Activated naive CD4-positive, alpha-beta T cell treated with anti-CD3 and anti-CD28 coated beads, Interleukin-2, amount 10 ng/mL, durations not matched to agents 7 days and 5 days (primary cell): ENCODE results near the gene BID.

ENCODE experiments used
- CTCF ChIA-PET: fragments of 350-600 bp; sonication (Branson Sonifier 250); formaldehyde crosslinking; loops from one replicate; lab custom pipeline; 2021; ENCODE audit warnings: antibody characterized with exemption; lab: Charles Lee
- DNase-seq: peaks from one replicate; pipeline ENCODE4 v3.0.0-alpha.2; 2020
- H3K27ac Mint-ChIP-seq: one replicate; pipeline ENCODE4 v1.8.0; 2021; ENCODE audit warnings: mild to moderate bottlenecking, moderate library complexity, mixed read lengths
- H3K27me3 Mint-ChIP-seq: one replicate; pipeline ENCODE4 v1.8.0; 2021; ENCODE audit warnings: mild to moderate bottlenecking, mixed read lengths
- H3K36me3 Mint-ChIP-seq: one replicate; pipeline ENCODE4 v1.8.0; 2021; ENCODE audit warnings: mixed read lengths
- H3K4me1 Mint-ChIP-seq: one replicate; pipeline ENCODE4 v1.8.0; 2021; ENCODE audit warnings: mixed read lengths
- H3K4me3 Mint-ChIP-seq: one replicate; pipeline ENCODE4 v1.8.0; 2021; ENCODE audit warnings: mild to moderate bottlenecking, moderate library complexity, mixed read lengths
- H3K9me3 Mint-ChIP-seq: one replicate; pipeline ENCODE4 v1.8.0; 2021; ENCODE audit warnings: mixed read lengths

The BID gene

DNA sequence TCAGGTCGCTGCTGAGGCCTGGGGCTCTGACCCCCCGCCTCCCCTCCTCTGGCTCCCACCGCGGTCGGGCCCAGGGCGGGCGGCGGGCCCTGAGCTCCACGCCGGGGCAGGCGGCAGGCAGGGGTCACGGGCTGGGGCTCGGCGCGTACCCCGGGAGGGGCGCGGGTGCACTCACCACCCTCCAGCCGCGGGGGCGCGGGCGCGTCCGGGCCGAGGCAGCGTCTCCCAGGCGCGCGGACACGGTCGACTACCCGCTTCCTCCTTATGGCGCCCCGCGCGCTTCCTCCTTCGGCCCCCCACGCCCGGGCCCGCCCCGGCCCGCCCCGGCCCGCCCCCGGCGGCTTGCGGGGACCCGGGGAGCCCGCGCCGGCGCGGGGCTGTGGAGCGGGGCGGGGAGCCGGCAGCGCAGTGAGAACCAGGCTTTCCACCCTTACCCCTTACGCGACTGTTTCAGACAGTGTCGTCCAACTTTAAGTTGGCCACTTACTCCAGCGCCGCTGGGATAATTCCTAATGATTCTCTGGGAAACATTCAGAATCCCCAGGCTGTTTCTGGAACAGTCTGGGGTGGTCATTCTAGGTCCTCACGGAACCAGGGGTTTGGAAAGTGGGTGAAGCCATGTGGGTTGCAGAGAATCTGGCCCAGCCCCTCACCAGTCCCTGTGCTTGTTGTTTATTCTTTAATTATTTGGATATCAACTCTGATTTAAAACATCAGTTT is at the start of gene BID:
TSS of gene BID (minus strand) at position 264 of the 720 bp plus-strand sequence. CDS start 24,353 bp downstream, outside the sequence.
- H3K9me3 Mint-ChIP-seq, result no peaks in the 10 kb centered on the region
- H3K4me3 Mint-ChIP-seq, result peak within 1 kb of the TSS; percentile 86
- H3K36me3 Mint-ChIP-seq, result peaks cover 24% of the 10 kb centered on the region
- CTCF ChIA-PET, result interaction anchor here (1.0 to 2.2 kb wide), 4 partner anchors 10 to 32 kb away, joined by 3 to 8 read pairs (median 6); no protein-coding TSS in a partner anchor
- H3K27me3 Mint-ChIP-seq, result peaks cover 28% of the 10 kb centered on the region
- peak within 1 kb of the TSS; percentile 98 for H3K27ac Mint-ChIP-seq
- peak; percentile 69 for DNase-seq
- peaks cover 81% of the 10 kb centered on the region for H3K4me1 Mint-ChIP-seq

DNA sequence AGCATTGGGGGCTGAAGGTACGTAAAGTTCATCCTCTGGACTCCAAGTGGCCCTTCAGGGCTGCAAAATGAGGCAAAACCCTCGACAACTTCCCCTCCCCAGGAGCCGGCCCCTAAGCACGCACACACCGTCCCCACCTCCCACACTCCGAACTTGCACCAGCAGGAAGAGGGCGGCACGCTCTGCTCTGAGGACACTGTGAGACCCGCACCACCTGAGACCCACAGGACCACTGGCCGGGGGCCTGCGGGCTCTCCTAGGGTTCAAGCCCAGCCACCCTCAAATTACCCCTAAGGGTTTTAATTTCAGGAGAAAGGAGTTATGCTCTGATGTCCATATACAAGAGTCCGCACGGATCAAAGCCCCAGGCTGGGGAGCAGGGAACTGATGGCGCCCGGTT is 49.7 kb upstream of the BID start:
- H3K27me3 Mint-ChIP-seq, result no peaks in the 10 kb centered on the region
- CTCF ChIA-PET, result no interaction called here
- H3K27ac Mint-ChIP-seq, result no peak overlapping the region
- no peaks in the 10 kb centered on the region for H3K9me3 Mint-ChIP-seq
- H3K36me3 Mint-ChIP-seq, result no peaks in the 10 kb centered on the region
- H3K4me3 Mint-ChIP-seq, result no peak overlapping the region
- no peaks in the 10 kb centered on the region for H3K4me1 Mint-ChIP-seq
- DNase-seq, result no peak

DNA sequence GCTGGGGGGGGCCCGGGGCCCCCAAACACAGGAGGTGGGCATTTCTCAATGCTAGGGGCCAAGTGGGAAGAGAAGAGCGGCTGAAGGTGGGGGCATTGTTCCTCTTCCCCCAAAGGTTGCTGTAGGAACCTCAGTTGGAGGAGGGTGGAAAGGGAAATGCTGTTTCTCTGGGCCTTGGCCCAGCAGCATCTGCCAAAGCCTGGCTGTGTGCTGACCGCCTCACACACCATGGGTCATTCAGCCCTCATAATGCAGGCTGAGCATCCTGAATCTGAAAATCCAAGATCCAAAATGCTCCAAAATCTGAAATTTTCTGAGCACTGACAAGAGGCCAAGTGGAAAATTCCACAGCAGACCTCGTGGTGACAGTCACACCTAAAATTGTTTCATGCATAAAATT is 49.0 kb upstream of the BID start:
- CTCF ChIA-PET, result no interaction called here
- DNase-seq, result no peak
- H3K9me3 Mint-ChIP-seq, result no peaks in the 10 kb centered on the region

DNA sequence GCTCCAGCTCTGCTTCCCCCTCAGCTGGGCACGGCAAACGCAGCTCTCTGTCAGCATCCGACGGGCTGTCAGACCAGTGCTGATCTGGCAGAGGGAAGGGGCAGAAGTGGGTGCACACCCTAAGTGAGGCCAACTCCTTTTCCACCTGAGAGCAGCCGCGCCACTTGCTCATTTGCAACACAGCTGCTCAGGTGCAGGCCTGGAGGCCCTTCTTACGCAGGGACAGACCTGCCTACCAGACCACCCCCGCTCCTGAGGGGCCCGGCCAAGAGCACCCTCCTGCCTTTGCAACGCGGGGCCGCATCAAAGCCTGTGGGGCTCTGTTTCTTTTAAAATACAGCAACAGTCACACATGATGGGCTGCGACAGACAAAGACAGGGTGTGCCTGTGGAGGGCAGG is 47.8 kb upstream of the BID start:
- Mint-ChIP-seq H3K9me3 (no peaks in the 10 kb centered on the region), H3K4me3 (no peak overlapping the region), H3K36me3 (no peaks in the 10 kb centered on the region), H3K4me1 (no peaks in the 10 kb centered on the region), H3K27me3 (no peaks in the 10 kb centered on the region), H3K27ac (peak overlapping the region; percentile 49)
- no peak for DNase-seq
- CTCF ChIA-PET, result no interaction called here

More for the DNA sequence above, 49.0 kb upstream of the BID start:
- H3K36me3 Mint-ChIP-seq, result no peaks in the 10 kb centered on the region
- H3K27ac Mint-ChIP-seq, result no peak overlapping the region
- H3K27me3 Mint-ChIP-seq, result no peaks in the 10 kb centered on the region
- no peaks in the 10 kb centered on the region for H3K4me1 Mint-ChIP-seq
- H3K4me3 Mint-ChIP-seq, result no peak overlapping the region

DNA sequence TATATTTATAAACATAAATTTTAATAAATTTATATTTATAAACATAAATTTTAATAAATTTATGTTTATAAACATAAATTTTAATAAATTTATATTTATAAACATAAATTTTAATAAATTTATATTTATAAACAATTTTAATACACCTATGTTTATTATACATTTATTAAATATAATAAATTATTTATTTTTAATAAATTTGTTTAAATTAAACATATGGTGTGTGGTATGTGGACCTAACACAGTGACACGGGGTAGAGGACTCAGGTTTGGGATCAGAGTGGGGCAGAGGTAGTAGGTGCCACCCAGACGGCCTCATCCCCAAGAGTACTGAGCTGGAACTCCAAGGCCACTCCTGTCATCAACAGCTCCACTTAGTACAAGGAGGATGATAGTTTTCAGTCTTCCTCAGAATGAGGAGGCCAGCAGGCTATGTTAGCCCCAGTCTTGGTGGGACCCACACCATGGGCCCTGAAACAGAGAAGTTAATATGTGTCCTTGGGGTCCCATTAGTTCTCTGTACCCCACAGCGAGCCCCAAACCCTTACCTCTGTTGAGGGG is 46.7 kb upstream of the BID start:
- H3K36me3 Mint-ChIP-seq, result no peaks in the 10 kb centered on the region
- H3K27me3 Mint-ChIP-seq, result no peaks in the 10 kb centered on the region
- H3K4me1 Mint-ChIP-seq, result no peaks in the 10 kb centered on the region
- CTCF ChIA-PET, result no interaction called here
- no peak overlapping the region for H3K27ac Mint-ChIP-seq
- no peaks in the 10 kb centered on the region for H3K9me3 Mint-ChIP-seq
- H3K4me3 Mint-ChIP-seq, result no peak overlapping the region
- DNase-seq, result no peak

DNA sequence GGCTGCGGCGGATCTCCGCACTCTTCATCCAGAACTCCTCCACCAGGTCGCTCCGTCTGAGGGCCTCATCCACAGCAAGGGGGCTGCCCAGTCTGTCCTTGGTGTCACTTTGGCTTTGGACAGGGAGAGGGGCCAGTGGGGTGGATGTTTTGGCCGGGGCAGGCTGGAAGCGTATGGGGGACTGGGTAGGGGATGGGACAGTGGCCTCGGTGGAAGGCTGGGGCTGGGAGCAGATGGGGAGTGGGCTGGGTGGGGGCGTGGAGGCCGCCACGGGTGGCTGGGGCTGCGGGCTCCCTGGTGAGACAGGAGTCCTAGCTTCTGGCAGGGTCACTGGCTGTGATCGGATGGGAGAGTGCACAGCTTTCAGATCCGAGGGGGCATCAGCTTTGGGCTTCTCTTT is 44.4 kb upstream of the BID start:
- CTCF ChIA-PET, result interaction anchor here (1.2 kb wide), 1 partner anchor 258 kb away, joined by 4 read pairs; no protein-coding TSS in a partner anchor
- Mint-ChIP-seq H3K27me3 (no peaks in the 10 kb centered on the region), H3K4me1 (no peaks in the 10 kb centered on the region), H3K36me3 (no peaks in the 10 kb centered on the region), H3K4me3 (no peak overlapping the region), H3K9me3 (no peaks in the 10 kb centered on the region), H3K27ac (no peak overlapping the region)
- DNase-seq, result no peak

DNA sequence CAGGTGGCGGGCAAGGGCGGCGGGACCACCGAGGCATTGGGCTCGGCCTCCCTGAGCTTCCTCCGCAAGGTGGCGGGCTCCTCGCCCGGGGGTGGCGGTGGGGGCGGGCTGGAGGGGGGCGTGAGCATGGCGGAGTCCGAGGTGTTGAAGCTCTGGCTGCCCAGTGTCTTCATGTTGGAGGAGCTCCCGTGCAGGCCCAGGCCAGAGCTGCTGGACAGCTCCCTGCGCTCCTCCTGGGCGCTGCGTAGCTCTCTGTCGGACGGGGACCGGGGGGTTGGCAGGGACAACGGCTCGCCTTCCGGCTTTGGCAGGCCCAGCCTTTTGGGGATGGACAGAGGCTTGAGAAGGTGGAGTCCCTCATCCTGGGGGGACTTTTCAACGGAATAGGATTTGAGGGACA is 43.9 kb upstream of the BID start:
- H3K4me3 Mint-ChIP-seq, result no peak overlapping the region
- H3K27ac Mint-ChIP-seq, result no peak overlapping the region
- no peaks in the 10 kb centered on the region for H3K9me3 Mint-ChIP-seq
- DNase-seq, result no peak
- H3K36me3 Mint-ChIP-seq, result no peaks in the 10 kb centered on the region
- H3K27me3 Mint-ChIP-seq, result no peaks in the 10 kb centered on the region
- CTCF ChIA-PET, result interaction anchor here (1.2 kb wide), 1 partner anchor 258 kb away, joined by 4 read pairs; no protein-coding TSS in a partner anchor
- no peaks in the 10 kb centered on the region for H3K4me1 Mint-ChIP-seq

DNA sequence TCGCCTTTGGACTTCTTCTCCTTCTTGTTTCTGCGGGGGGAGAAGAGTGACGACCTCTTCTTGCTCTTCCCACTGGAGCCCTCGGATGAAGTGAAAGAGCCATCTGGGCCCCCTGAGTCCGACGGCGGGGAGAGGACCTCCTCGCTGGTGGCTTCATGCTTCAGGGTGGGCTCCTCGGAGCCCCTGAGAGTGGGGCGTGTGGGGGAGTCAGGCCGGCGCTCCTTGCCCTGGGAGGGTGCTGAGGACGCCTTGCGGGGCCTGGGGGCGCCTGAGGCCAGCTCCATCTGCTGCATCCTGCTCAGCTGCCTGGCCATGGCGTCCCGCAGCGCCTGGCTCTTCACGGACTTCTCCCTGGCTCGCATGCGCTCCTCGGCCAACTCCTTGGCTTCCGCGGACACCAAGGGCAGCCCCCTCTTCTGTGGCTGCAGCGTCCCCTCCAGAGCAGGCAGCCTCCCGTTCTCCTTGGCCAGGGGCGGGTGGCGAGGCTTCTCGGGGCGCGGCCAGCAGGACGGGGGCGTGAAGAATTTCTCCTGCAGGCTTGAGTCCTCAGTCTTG is 43.3 kb upstream of the BID start:
- no peaks in the 10 kb centered on the region for H3K9me3 Mint-ChIP-seq
- no peak for DNase-seq
- no peak overlapping the region for H3K4me3 Mint-ChIP-seq
- no peaks in the 10 kb centered on the region for H3K36me3 Mint-ChIP-seq
- CTCF ChIA-PET, result interaction anchor here (1.1 kb wide), 1 partner anchor 13 kb away, joined by 4 read pairs; no protein-coding TSS in a partner anchor
- no peak overlapping the region for H3K27ac Mint-ChIP-seq
- H3K4me1 Mint-ChIP-seq, result no peaks in the 10 kb centered on the region
- no peaks in the 10 kb centered on the region for H3K27me3 Mint-ChIP-seq

DNA sequence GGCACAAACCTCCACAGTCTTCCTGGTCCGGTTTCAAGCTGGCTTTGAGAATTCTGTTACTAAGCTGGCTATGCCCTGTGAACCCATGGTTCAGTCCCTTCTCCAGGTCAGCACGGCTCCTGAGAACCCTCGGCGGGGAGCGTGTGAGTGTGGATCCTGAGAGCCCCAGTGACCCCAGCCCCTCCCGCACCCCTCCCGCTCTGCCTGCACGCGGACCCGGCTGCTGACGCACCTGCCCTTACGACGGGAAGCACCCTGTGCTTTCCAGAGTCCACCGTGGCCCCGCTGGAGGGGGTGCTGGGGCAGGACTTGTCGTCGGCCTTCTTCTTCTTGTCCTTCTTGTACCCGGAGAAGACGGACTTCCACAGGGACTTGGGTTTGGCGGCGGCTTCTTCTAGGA is 42.8 kb upstream of the BID start:
- H3K9me3 Mint-ChIP-seq, result no peaks in the 10 kb centered on the region
- H3K4me3 Mint-ChIP-seq, result no peak overlapping the region
- no peak for DNase-seq
- H3K36me3 Mint-ChIP-seq, result no peaks in the 10 kb centered on the region
- H3K27me3 Mint-ChIP-seq, result no peaks in the 10 kb centered on the region
- H3K27ac Mint-ChIP-seq, result no peak overlapping the region
- H3K4me1 Mint-ChIP-seq, result no peaks in the 10 kb centered on the region
- CTCF ChIA-PET, result interaction anchor here (1.1 kb wide), 1 partner anchor 13 kb away, joined by 4 read pairs; no protein-coding TSS in a partner anchor

DNA sequence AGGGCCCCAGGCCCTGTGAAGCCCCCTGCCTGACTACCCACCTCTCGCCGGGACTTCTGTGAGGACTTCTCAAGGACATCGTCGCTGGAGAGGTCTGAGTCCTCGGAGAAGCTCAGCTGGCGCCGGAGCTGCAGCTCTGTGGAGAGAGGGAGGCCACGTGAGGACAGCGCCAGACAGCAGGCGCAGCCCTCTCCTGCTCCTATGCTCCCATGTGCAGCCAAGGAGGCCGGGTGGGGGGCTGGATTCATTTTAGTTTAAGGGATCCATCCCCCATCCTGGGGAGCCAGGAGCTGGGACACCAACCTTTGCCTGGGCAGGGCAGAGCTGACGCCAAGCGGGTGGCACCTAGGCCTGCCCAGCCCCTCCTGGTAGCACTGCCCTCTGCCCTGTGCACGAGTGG is 42.4 kb upstream of the BID start:
- no peaks in the 10 kb centered on the region for H3K27me3 Mint-ChIP-seq
- no peaks in the 10 kb centered on the region for H3K36me3 Mint-ChIP-seq
- no peak overlapping the region for H3K27ac Mint-ChIP-seq
- no peak for DNase-seq
- H3K4me1 Mint-ChIP-seq, result no peaks in the 10 kb centered on the region
- H3K4me3 Mint-ChIP-seq, result no peak overlapping the region
- CTCF ChIA-PET, result interaction anchor here (0.6 to 1.1 kb wide), 2 partner anchors 14 to 339 kb away, joined by 3 to 4 read pairs; no protein-coding TSS in a partner anchor
- no peaks in the 10 kb centered on the region for H3K9me3 Mint-ChIP-seq

DNA sequence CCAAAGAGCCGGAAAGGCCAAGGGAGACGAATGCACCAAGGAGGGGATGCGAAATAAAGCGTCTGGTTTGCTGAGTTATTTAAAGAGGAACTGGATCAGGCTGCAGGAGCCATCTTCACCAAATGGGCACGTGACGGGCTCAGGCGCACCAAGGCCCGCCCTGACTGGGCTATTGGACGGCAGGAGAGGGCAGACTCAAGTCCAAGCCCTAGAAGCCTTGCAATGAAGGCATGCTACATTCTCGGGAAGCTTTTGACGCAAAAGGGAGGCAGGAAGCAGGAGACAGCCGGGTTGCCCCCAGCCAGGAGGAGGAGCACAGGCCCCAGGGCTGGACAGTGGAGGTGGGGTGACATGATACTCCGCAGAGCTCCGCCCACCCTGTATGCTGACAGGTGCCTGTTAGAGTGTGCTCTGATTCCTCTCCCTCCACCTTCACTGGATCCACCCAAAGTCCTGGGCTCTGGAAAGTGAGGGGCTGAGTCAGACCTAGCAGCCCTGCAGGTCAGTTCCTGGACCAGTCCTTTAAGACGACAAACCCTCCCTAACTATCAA is 41.5 kb upstream of the BID start:
- H3K27ac Mint-ChIP-seq, result no peak overlapping the region
- no peaks in the 10 kb centered on the region for H3K4me1 Mint-ChIP-seq
- no peaks in the 10 kb centered on the region for H3K36me3 Mint-ChIP-seq
- H3K27me3 Mint-ChIP-seq, result no peaks in the 10 kb centered on the region
- H3K9me3 Mint-ChIP-seq, result no peaks in the 10 kb centered on the region
- no peak for DNase-seq
- H3K4me3 Mint-ChIP-seq, result no peak overlapping the region
- CTCF ChIA-PET, result interaction anchor here (0.6 kb wide), 1 partner anchor 340 kb away, joined by 3 read pairs; no protein-coding TSS in a partner anchor

DNA sequence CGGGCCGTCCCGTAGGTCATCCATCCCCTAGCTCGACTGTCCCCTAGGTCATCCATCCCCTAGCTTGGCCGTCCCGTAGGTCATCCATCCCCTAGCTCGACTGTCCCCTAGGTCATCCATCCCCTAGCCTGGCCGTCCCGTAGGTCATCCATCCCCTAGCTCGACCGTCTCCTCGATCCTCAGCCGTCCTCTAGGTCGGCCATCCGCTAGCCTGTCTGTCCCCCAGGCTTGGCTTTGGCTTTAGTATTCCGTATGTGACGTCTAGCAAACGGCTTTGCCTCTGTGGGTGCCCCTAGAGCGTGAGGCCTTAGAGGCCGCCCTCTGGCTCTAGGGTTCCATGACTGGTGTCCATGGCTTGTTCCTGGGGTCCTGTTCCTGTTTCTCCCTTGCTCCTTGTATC is 40.6 kb upstream of the BID start:
- Mint-ChIP-seq H3K4me3 (no peak overlapping the region), H3K4me1 (no peaks in the 10 kb centered on the region)
- no peak for DNase-seq

DNA sequence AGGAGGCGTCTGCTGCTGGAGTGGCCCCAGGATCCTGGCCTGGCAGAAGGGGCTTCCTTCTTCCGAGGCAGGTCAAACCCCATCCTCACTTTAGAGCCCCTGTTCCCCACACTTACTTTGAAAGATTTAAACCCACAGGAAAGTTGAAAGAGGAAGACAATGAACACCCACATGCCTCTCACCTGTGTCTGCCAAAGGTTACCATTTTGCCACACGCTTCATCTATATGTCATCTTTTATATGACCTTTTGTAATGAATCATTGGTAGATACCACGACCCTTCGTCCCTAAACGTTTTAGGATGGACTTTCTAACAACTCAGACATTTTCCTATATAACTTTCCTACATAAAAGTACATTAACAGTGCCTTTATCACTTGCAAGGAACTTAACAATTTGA is 39.8 kb upstream of the BID start:
- H3K4me1 Mint-ChIP-seq, result no peaks in the 10 kb centered on the region
- CTCF ChIA-PET, result no interaction called here
- H3K27me3 Mint-ChIP-seq, result no peaks in the 10 kb centered on the region
- H3K36me3 Mint-ChIP-seq, result no peaks in the 10 kb centered on the region
- no peak for DNase-seq
- H3K9me3 Mint-ChIP-seq, result no peaks in the 10 kb centered on the region
- H3K4me3 Mint-ChIP-seq, result no peak overlapping the region
- no peak overlapping the region for H3K27ac Mint-ChIP-seq

More for the DNA sequence above, 40.6 kb upstream of the BID start:
- no peaks in the 10 kb centered on the region for H3K9me3 Mint-ChIP-seq
- H3K27me3 Mint-ChIP-seq, result no peaks in the 10 kb centered on the region
- CTCF ChIA-PET, result no interaction called here
- H3K36me3 Mint-ChIP-seq, result no peaks in the 10 kb centered on the region
- H3K27ac Mint-ChIP-seq, result no peak overlapping the region

DNA sequence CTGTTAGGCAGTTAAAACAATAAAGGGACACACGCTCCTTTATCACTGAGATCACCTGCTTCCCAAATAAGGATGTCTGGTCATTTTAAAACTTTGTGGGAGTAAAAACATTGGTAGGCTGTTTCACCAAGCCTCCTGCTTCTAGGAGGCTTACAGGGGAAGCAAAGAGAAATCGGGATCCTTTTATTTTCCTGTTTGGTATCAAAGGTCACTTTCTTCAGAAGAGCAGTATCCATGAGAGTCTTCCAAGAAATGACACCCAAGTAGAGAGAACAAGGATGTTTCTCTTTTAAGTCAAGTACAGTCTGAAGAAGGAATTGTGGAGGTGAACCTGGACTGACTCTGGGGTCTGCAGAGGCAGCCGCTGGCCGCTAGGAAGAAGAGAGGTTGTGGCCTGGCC is 36.9 kb upstream of the BID start:
- no peaks in the 10 kb centered on the region for H3K4me1 Mint-ChIP-seq
- DNase-seq, result no peak
- H3K9me3 Mint-ChIP-seq, result no peaks in the 10 kb centered on the region
- H3K27me3 Mint-ChIP-seq, result no peaks in the 10 kb centered on the region
- no peak overlapping the region for H3K4me3 Mint-ChIP-seq
- CTCF ChIA-PET, result interaction anchor here (1.2 kb wide), 1 partner anchor 19 kb away, joined by 3 read pairs; no protein-coding TSS in a partner anchor
- H3K27ac Mint-ChIP-seq, result no peak overlapping the region
- H3K36me3 Mint-ChIP-seq, result no peaks in the 10 kb centered on the region
